ENCODE data around the gene NOS3.

The NOS3 gene

DNA sequence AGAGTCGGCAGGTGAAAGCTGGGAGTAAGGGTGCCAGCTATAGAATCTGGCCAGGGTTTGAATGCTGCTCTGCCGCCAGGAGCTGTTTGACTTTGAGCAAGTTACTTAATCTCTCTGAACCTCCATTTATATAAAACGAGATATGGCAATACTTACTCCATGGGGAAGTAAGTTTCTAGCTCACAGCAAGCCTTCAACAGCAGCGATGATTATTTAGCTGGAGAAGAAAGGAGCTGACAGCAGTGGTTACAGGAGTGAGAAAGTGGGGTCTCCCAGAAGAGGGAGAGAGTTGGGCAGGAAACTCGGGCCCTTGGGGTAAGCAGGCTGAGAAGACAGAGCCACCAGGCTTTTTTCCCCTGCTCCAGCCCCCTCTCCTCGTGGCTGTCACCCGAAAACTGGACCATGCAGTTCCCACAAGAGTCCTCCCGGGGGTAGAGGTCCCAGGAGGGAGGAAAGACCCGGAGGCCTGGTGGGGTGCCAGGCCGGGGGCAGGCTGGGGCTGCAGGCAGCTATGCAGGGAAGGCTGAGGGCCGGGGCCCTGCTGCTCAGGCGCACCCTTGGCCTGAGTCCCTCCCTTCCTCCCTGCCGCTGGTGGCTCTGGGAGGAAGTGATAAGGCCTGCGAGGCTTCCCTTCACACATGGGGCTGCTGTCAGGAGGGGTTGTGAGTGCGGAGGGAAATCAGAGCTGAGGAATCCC, 3.5 kb downstream of the NOS3 start:
- Histone ChIP-seq H3K9me3 (ENCODE audit: control insufficient read depth in 1 of 2, low read length in 2 of 2) (peaks cover 0 to 5% of the 10 kb centered on the region in 2 donors), H3K4me1 (ENCODE audit: control insufficient read depth in 1 of 2, insufficient read depth in 2 of 2, low read length in 2 of 2) (peaks cover 0 to 2% of the 10 kb centered on the region in 2 donors), H3K27ac (ENCODE audit: low read depth, low read length) (no peak overlapping the region), H3K9ac (ENCODE audit: low read depth in 1 of 2, low read length in 2 of 2) (no peak overlapping the region), H3K36me3 (ENCODE audit: control insufficient read depth in 1 of 2, insufficient read depth in 2 of 2, low read length in 2 of 2) (no peaks in the 10 kb centered on the region), H3K27me3 (ENCODE audit: control insufficient read depth in 1 of 2, insufficient read depth in 2 of 2, low read length in 2 of 2) (no peaks in the 10 kb centered on the region), H3K4me3 (ENCODE audit: low read depth in 1 of 2, low read length in 2 of 2) (peak overlapping the region in 1 of 2 donors; percentile 48)

DNA sequence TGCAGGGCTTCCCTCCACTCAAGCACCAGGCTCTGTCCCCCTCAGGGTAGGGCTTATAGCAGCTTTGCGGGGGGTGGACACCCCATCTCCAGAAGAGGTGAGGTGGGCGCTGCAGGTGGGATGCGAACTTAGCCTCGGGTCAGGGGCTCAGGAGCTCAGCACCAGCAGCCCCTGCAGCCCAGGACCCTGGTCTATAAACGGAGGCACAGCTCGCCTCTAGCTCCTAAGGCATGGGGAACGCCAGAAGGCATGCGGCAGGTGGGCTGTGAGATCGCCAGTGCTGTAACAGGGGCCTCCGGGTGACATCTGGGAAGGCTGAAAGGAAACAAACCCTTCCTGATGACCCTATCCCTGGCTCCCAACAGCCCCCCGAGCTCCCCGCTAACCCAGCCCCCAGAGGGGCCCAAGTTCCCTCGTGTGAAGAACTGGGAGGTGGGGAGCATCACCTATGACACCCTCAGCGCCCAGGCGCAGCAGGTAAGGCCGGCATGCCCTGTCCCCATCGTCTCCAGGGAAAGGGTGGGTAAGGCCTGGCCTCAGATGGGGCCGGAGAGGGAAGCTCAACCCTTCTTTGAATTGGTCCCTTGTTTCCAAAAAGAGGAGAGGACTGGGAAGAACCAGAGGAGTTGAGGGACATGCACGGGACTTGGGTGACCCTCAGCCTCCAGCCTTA, 4.2 kb downstream of the NOS3 start:
- peaks cover 0 to 5% of the 10 kb centered on the region in 2 donors for H3K9me3 ChIP-seq (ENCODE audit: control insufficient read depth in 1 of 2, low read length in 2 of 2)
- H3K4me3 ChIP-seq (ENCODE audit: low read depth in 1 of 2, low read length in 2 of 2) = peak overlapping the region in 1 of 2 donors; percentile 48
- H3K27ac ChIP-seq (ENCODE audit: low read depth, low read length) = no peak overlapping the region
- H3K36me3 ChIP-seq (ENCODE audit: control insufficient read depth in 1 of 2, insufficient read depth in 2 of 2, low read length in 2 of 2) = no peaks in the 10 kb centered on the region
- peaks cover 0 to 2% of the 10 kb centered on the region in 2 donors for H3K4me1 ChIP-seq (ENCODE audit: control insufficient read depth in 1 of 2, insufficient read depth in 2 of 2, low read length in 2 of 2)
- H3K27me3 ChIP-seq (ENCODE audit: control insufficient read depth in 1 of 2, insufficient read depth in 2 of 2, low read length in 2 of 2) = no peaks in the 10 kb centered on the region
- H3K9ac ChIP-seq (ENCODE audit: low read depth in 1 of 2, low read length in 2 of 2) = no peak overlapping the region

DNA sequence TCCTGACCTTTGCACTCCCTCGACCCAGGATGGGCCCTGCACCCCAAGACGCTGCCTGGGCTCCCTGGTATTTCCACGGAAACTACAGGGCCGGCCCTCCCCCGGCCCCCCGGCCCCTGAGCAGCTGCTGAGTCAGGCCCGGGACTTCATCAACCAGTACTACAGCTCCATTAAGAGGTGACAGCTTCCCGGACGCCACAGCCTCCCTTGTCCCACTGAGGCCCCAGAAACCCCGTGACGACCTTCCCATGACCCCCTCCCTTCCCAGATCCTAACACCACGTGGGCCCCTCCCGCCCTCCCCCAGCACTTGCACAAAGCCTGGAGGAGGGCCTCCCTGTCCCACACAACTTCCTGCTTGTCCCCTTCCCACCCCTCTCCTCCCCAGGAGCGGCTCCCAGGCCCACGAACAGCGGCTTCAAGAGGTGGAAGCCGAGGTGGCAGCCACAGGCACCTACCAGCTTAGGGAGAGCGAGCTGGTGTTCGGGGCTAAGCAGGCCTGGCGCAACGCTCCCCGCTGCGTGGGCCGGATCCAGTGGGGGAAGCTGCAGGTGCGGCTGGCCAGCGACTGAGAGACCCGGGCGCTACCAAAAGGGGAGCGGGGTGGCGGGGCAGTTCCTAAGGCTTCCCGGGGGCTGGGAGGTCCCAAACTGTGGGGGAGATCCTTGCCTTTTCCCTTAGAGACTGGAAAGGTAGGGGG, 5.7 kb downstream of the NOS3 start:
- H3K4me3 ChIP-seq (ENCODE audit: low read depth in 1 of 2, low read length in 2 of 2) = no peak overlapping the region
- H3K27ac ChIP-seq (ENCODE audit: low read depth, low read length) = no peak overlapping the region
- H3K27me3 ChIP-seq (ENCODE audit: control insufficient read depth in 1 of 2, insufficient read depth in 2 of 2, low read length in 2 of 2) = no peaks in the 10 kb centered on the region

DNA sequence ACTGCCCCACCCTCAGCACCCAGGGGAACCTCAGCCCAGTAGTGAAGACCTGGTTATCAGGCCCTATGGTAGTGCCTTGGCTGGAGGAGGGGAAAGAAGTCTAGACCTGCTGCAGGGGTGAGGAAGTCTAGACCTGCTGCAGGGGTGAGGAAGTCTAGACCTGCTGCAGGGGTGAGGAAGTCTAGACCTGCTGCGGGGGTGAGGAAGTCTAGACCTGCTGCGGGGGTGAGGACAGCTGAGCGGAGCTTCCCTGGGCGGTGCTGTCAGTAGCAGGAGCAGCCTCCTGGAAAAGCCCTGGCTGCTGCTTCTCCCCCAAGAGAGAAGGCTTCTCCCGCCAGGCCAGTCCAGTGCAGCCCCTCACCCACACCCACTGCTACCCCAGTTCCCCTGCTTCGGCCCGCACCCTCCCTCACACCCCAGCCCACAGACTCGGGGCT, 6.3 kb downstream of the NOS3 start:
- no peaks in the 10 kb centered on the region for H3K27me3 ChIP-seq (ENCODE audit: control insufficient read depth in 1 of 2, insufficient read depth in 2 of 2, low read length in 2 of 2)
- H3K27ac ChIP-seq (ENCODE audit: low read depth, low read length) = no peak overlapping the region
- no peak overlapping the region for H3K9ac ChIP-seq (ENCODE audit: low read depth in 1 of 2, low read length in 2 of 2)
- H3K9me3 ChIP-seq (ENCODE audit: control insufficient read depth in 1 of 2, low read length in 2 of 2) = no peaks in the 10 kb centered on the region
- no peak overlapping the region for H3K4me3 ChIP-seq (ENCODE audit: low read depth in 1 of 2, low read length in 2 of 2)
- H3K4me1 ChIP-seq (ENCODE audit: control insufficient read depth in 1 of 2, insufficient read depth in 2 of 2, low read length in 2 of 2) = peaks cover 0 to 2% of the 10 kb centered on the region in 2 donors
- H3K36me3 ChIP-seq (ENCODE audit: control insufficient read depth in 1 of 2, insufficient read depth in 2 of 2, low read length in 2 of 2) = no peaks in the 10 kb centered on the region

More for the DNA sequence above, 5.7 kb downstream of the NOS3 start:
- Histone ChIP-seq H3K9ac (ENCODE audit: low read depth in 1 of 2, low read length in 2 of 2) (no peak overlapping the region), H3K36me3 (ENCODE audit: control insufficient read depth in 1 of 2, insufficient read depth in 2 of 2, low read length in 2 of 2) (no peaks in the 10 kb centered on the region), H3K4me1 (ENCODE audit: control insufficient read depth in 1 of 2, insufficient read depth in 2 of 2, low read length in 2 of 2) (peaks cover 0 to 2% of the 10 kb centered on the region in 2 donors), H3K9me3 (ENCODE audit: control insufficient read depth in 1 of 2, low read length in 2 of 2) (no peaks in the 10 kb centered on the region)

DNA sequence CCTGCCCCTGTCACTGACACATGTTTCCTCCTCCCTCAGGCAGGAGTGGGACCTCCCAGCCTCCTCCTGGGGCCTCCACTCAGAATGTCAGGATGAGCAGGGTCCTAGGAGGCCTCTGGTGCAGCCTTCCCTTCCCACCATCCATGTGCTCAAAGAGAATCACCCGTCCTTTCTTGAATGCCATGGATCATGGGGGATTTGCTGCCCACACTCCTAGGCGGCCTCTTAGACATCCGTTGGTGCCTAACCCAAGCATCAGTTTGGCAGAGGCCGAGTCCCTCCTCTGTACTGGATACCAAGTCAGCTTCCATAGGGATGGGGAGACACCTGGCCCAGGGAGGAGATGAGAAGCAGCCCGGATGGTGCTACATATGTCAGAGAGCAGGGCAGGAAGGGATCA, 7.0 kb downstream of the NOS3 start:
- Histone ChIP-seq H3K9me3 (ENCODE audit: control insufficient read depth in 1 of 2, low read length in 2 of 2) (no peaks in the 10 kb centered on the region), H3K36me3 (ENCODE audit: control insufficient read depth in 1 of 2, insufficient read depth in 2 of 2, low read length in 2 of 2) (no peaks in the 10 kb centered on the region), H3K27ac (ENCODE audit: low read depth, low read length) (no peak overlapping the region), H3K4me1 (ENCODE audit: control insufficient read depth in 1 of 2, insufficient read depth in 2 of 2, low read length in 2 of 2) (peaks cover 0 to 2% of the 10 kb centered on the region in 2 donors), H3K4me3 (ENCODE audit: low read depth in 1 of 2, low read length in 2 of 2) (no peak overlapping the region), H3K9ac (ENCODE audit: low read depth in 1 of 2, low read length in 2 of 2) (no peak overlapping the region), H3K27me3 (ENCODE audit: control insufficient read depth in 1 of 2, insufficient read depth in 2 of 2, low read length in 2 of 2) (no peaks in the 10 kb centered on the region)

DNA sequence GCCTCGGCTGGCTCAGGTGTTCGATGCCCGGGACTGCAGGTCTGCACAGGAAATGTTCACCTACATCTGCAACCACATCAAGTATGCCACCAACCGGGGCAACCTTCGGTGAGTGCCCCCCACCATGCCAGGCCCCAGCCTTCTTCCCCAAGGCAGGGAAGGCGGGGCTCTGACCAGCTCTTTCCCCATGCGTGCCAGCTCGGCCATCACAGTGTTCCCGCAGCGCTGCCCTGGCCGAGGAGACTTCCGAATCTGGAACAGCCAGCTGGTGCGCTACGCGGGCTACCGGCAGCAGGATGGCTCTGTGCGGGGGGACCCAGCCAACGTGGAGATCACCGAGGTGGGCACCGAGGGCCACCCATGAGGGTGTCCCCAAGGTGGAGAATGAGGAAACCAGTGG, 7.5 kb downstream of the NOS3 start:
- Histone ChIP-seq H3K27me3 (ENCODE audit: control insufficient read depth in 1 of 2, insufficient read depth in 2 of 2, low read length in 2 of 2) (no peaks in the 10 kb centered on the region), H3K9ac (ENCODE audit: low read depth in 1 of 2, low read length in 2 of 2) (no peak overlapping the region)

DNA sequence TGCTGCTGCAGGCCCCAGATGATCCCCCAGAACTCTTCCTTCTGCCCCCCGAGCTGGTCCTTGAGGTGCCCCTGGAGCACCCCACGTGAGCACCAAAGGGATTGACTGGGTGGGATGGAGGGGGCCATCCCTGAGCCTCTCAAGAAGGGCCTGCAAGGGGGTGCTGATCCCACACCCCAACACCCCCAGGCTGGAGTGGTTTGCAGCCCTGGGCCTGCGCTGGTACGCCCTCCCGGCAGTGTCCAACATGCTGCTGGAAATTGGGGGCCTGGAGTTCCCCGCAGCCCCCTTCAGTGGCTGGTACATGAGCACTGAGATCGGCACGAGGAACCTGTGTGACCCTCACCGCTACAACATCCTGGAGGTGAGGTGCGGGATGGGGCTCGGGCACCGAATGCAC, 8.2 kb downstream of the NOS3 start:
- Histone ChIP-seq H3K4me3 (ENCODE audit: low read depth in 1 of 2, low read length in 2 of 2) (no peak overlapping the region), H3K9ac (ENCODE audit: low read depth in 1 of 2, low read length in 2 of 2) (no peak overlapping the region), H3K36me3 (ENCODE audit: control insufficient read depth in 1 of 2, insufficient read depth in 2 of 2, low read length in 2 of 2) (no peaks in the 10 kb centered on the region), H3K27ac (ENCODE audit: low read depth, low read length) (no peak overlapping the region), H3K9me3 (ENCODE audit: control insufficient read depth in 1 of 2, low read length in 2 of 2) (no peaks in the 10 kb centered on the region), H3K4me1 (ENCODE audit: control insufficient read depth in 1 of 2, insufficient read depth in 2 of 2, low read length in 2 of 2) (peaks cover 0 to 2% of the 10 kb centered on the region in 2 donors), H3K27me3 (ENCODE audit: control insufficient read depth in 1 of 2, insufficient read depth in 2 of 2, low read length in 2 of 2) (no peaks in the 10 kb centered on the region)

More for the DNA sequence above, 7.5 kb downstream of the NOS3 start:
- Histone ChIP-seq H3K4me1 (ENCODE audit: control insufficient read depth in 1 of 2, insufficient read depth in 2 of 2, low read length in 2 of 2) (peaks cover 0 to 2% of the 10 kb centered on the region in 2 donors), H3K4me3 (ENCODE audit: low read depth in 1 of 2, low read length in 2 of 2) (no peak overlapping the region), H3K27ac (ENCODE audit: low read depth, low read length) (no peak overlapping the region), H3K36me3 (ENCODE audit: control insufficient read depth in 1 of 2, insufficient read depth in 2 of 2, low read length in 2 of 2) (no peaks in the 10 kb centered on the region), H3K9me3 (ENCODE audit: control insufficient read depth in 1 of 2, low read length in 2 of 2) (no peaks in the 10 kb centered on the region)

DNA sequence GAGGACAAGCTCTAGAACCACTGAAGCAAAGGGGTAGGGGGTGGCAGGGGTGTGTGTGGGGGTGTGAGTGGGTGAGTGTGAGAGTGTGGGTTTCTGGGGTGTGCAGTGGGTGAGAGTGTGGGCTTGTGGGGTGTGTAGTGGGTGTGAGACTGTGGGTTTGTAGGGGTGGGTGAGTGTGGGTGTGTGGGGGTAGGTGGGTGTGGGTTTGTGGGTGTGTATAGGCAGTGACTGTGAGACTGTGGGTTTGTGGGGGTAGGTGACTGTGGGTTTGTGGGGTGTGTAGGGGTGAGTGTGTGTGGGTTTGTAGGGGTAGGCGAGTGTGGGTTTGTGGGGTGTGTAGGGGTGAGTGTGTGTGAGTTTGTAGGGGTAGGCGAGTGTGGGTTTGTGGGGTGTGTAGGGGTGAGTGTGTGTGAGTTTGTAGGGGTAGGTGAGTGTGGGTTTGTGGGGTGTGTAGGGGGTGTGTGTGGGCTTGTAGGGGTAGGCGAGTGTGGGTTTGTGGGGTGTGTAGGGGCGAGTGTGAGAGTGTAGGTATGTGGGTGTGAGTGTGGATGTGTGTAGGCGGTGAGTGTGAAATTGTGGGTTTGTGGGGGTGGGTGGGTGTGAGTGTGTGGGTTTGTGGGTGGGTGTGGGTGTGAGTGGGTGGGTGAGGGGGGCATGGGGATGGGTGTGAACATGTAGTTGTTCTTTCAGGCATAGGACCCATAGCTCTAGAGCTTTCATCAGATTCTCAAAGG, 8.8 kb downstream of the NOS3 start:
- H3K9ac ChIP-seq (ENCODE audit: low read depth in 1 of 2, low read length in 2 of 2) = no peak overlapping the region
- no peak overlapping the region for H3K4me3 ChIP-seq (ENCODE audit: low read depth in 1 of 2, low read length in 2 of 2)
- peaks cover 0 to 2% of the 10 kb centered on the region in 2 donors for H3K4me1 ChIP-seq (ENCODE audit: control insufficient read depth in 1 of 2, insufficient read depth in 2 of 2, low read length in 2 of 2)
- no peaks in the 10 kb centered on the region for H3K9me3 ChIP-seq (ENCODE audit: control insufficient read depth in 1 of 2, low read length in 2 of 2)
- no peaks in the 10 kb centered on the region for H3K36me3 ChIP-seq (ENCODE audit: control insufficient read depth in 1 of 2, insufficient read depth in 2 of 2, low read length in 2 of 2)
- no peaks in the 10 kb centered on the region for H3K27me3 ChIP-seq (ENCODE audit: control insufficient read depth in 1 of 2, insufficient read depth in 2 of 2, low read length in 2 of 2)
- H3K27ac ChIP-seq (ENCODE audit: low read depth, low read length) = no peak overlapping the region

DNA sequence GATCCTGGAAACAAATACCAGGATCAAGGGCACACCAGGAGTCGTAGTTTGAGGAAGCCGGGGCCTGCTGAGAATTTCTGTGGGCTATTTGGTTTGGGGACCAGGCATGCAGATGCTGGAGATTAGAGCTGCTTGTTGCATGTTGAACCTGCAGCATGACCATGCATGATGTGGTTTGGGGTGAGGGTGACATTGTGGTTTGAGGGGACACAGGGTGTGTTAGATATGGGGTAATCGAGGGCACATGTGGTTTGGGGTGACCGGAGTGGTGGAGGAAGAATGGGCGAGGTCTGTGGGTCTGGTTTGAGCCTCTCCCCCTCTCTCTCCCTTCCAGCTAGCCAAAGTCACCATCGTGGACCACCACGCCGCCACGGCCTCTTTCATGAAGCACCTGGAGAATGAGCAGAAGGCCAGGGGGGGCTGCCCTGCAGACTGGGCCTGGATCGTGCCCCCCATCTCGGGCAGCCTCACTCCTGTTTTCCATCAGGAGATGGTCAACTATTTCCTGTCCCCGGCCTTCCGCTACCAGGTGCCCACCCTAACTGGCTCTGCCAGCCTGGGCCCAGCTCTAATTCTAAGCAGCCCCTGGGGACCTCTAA, 10.2 kb downstream of the NOS3 start:
- Histone ChIP-seq H3K36me3 (ENCODE audit: control insufficient read depth in 1 of 2, insufficient read depth in 2 of 2, low read length in 2 of 2) (no peaks in the 10 kb centered on the region), H3K27me3 (ENCODE audit: control insufficient read depth in 1 of 2, insufficient read depth in 2 of 2, low read length in 2 of 2) (no peaks in the 10 kb centered on the region), H3K4me1 (ENCODE audit: control insufficient read depth in 1 of 2, insufficient read depth in 2 of 2, low read length in 2 of 2) (no peaks in the 10 kb centered on the region), H3K9ac (ENCODE audit: low read depth in 1 of 2, low read length in 2 of 2) (no peak overlapping the region), H3K4me3 (ENCODE audit: low read depth in 1 of 2, low read length in 2 of 2) (no peak overlapping the region), H3K27ac (ENCODE audit: low read depth, low read length) (no peak overlapping the region), H3K9me3 (ENCODE audit: control insufficient read depth in 1 of 2, low read length in 2 of 2) (no peaks in the 10 kb centered on the region)
